ENCODE measurements around the gene IGSF23. TPM values are rescaled to one million over a fixed set of nuclear protein-coding genes. Genes with fewer than 3 reads are reported as not detected.

Gene IGSF23
- total and polyA plus RNA-seq, 2 experiments from 2014 or later, result not detected

DNA sequence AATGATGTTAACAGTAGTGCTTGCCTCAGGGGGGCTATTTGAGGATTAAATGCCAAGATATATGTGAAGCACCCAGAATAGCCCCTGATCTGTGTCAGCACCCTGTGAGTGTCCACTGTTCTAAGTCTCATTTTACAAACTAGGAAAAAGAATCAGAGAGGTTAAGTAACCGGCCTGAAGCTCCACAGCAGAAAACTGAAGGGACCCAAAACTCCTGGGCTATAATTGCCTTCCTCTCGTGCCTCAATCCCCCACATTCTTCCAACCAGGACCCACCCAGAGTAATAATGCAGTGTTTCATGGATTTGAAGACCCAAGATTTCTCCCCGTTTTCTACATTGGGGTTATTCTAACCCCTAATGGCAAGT, 32.7 kb downstream of the IGSF23 start (continued):
- TF ChIP-seq ZNF462 (CRISPR knock-in tag; IDR thresholded peaks at IDR 0.05) (no peak), EZH2phosphoT487 (IDR thresholded peaks at IDR 0.05; ENCODE audit: unreplicated experiment) (no peak), STAT1 (IDR thresholded peaks at IDR 0.05; ENCODE audit: unreplicated experiment) (no peak), ZNF331 (CRISPR knock-in tag; IDR thresholded peaks at IDR 0.05; ENCODE audit: low read depth) (no peak), CREB1 (CRISPR knock-in tag; IDR thresholded peaks at IDR 0.05; ENCODE audit: low read depth) (no peak), EZH2 (IDR thresholded peaks at IDR 0.05; ENCODE audit: low read depth, unreplicated experiment) (no peak)
- TF ChIP-seq, protein P1, sequence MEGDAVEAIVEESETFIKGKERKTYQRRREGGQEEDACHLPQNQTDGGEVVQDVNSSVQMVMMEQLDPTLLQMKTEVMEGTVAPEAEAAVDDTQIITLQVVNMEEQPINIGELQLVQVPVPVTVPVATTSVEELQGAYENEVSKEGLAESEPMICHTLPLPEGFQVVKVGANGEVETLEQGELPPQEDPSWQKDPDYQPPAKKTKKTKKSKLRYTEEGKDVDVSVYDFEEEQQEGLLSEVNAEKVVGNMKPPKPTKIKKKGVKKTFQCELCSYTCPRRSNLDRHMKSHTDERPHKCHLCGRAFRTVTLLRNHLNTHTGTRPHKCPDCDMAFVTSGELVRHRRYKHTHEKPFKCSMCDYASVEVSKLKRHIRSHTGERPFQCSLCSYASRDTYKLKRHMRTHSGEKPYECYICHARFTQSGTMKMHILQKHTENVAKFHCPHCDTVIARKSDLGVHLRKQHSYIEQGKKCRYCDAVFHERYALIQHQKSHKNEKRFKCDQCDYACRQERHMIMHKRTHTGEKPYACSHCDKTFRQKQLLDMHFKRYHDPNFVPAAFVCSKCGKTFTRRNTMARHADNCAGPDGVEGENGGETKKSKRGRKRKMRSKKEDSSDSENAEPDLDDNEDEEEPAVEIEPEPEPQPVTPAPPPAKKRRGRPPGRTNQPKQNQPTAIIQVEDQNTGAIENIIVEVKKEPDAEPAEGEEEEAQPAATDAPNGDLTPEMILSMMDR (conservative IDR thresholded peaks at IDR 0.05; ENCODE audit: low read depth in 2 of 2), result no peak

DNA sequence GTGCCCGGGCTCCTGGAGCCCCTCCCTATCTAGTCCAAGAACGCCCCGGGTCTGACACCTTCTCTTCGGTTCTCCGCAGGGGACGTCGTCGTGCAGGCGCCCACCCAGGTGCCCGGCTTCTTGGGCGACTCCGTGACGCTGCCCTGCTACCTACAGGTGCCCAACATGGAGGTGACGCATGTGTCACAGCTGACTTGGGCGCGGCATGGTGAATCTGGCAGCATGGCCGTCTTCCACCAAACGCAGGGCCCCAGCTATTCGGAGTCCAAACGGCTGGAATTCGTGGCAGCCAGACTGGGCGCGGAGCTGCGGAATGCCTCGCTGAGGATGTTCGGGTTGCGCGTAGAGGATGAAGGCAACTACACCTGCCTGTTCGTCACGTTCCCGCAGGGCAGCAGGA, 33.8 kb downstream of the IGSF23 start:
- Mint-ChIP-seq H3K27me3 (ENCODE audit: insufficient read depth, low read depth, poor library complexity) (peaks cover 12% of the 10 kb centered on the region), H3K27ac (no peak overlapping the region), H3K4me3 (no peak overlapping the region), H3K4me1 (peaks cover 4% of the 10 kb centered on the region; the same call in 2 of the 3 replicates), H3K9me3 (no peaks in the 10 kb centered on the region), H3K36me3 (ENCODE audit: low read depth) (peaks cover 30% of the 10 kb centered on the region)
- Histone ChIP-seq H3K4me1 (ENCODE audit: insufficient read depth) (peaks cover 3% of the 10 kb centered on the region; the same call in 1 of the 2 replicates), H3K36me3 (ENCODE audit: insufficient read depth) (peaks cover 7% of the 10 kb centered on the region; the same call in 1 of the 2 replicates), H4K20me1 (replicated peaks; ENCODE audit: insufficient read depth) (no peaks in the 10 kb centered on the region; the same call in 1 of the 2 replicates), H3K27me3 (ENCODE audit: insufficient read depth) (peaks cover 14% of the 10 kb centered on the region), H3K79me2 (replicated peaks; ENCODE audit: insufficient read depth) (peaks cover 11% of the 10 kb centered on the region), H3K4me3 (no peak overlapping the region), H3K9me2 (ENCODE audit: insufficient read depth) (no peaks in the 10 kb centered on the region), H3K4me2 (no peak overlapping the region), H3F3A (replicated peaks; ENCODE audit: low read depth) (no peaks in the 10 kb centered on the region; the same call in 1 of the 2 replicates), H3K27ac (ENCODE audit: low read depth) (no peak overlapping the region), H2AFZ (no peak overlapping the region)
- DNase-seq (ENCODE audit: low spot score) (peak; percentile 31), ATAC-seq (no peak)
- TF ChIP-seq STAT1 (IDR thresholded peaks at IDR 0.05; ENCODE audit: unreplicated experiment) (no peak), POLR2AphosphoS5 (IDR thresholded peaks at IDR 0.05; ENCODE audit: low read depth) (no peak), JUNB (IDR thresholded peaks at IDR 0.05; ENCODE audit: unreplicated experiment) (no peak), CREB1 (CRISPR knock-in tag; IDR thresholded peaks at IDR 0.05; ENCODE audit: low read depth) (no peak)
- TF ChIP-seq, protein P1 (conservative IDR thresholded peaks at IDR 0.05; ENCODE audit: low read depth in 2 of 2), result no peak
- TF ChIP-seq, protein P2, sequence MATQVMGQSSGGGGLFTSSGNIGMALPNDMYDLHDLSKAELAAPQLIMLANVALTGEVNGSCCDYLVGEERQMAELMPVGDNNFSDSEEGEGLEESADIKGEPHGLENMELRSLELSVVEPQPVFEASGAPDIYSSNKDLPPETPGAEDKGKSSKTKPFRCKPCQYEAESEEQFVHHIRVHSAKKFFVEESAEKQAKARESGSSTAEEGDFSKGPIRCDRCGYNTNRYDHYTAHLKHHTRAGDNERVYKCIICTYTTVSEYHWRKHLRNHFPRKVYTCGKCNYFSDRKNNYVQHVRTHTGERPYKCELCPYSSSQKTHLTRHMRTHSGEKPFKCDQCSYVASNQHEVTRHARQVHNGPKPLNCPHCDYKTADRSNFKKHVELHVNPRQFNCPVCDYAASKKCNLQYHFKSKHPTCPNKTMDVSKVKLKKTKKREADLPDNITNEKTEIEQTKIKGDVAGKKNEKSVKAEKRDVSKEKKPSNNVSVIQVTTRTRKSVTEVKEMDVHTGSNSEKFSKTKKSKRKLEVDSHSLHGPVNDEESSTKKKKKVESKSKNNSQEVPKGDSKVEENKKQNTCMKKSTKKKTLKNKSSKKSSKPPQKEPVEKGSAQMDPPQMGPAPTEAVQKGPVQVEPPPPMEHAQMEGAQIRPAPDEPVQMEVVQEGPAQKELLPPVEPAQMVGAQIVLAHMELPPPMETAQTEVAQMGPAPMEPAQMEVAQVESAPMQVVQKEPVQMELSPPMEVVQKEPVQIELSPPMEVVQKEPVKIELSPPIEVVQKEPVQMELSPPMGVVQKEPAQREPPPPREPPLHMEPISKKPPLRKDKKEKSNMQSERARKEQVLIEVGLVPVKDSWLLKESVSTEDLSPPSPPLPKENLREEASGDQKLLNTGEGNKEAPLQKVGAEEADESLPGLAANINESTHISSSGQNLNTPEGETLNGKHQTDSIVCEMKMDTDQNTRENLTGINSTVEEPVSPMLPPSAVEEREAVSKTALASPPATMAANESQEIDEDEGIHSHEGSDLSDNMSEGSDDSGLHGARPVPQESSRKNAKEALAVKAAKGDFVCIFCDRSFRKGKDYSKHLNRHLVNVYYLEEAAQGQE (IDR thresholded peaks at IDR 0.05; ENCODE audit: unreplicated experiment), result no peak

Measured in GM23338 (cell line).